ENCODE data around the gene ACBD3.
A peak's percentile ranks its signal among the peaks of the same experiment; 100 is the strongest.

Gene ACBD3

DNA sequence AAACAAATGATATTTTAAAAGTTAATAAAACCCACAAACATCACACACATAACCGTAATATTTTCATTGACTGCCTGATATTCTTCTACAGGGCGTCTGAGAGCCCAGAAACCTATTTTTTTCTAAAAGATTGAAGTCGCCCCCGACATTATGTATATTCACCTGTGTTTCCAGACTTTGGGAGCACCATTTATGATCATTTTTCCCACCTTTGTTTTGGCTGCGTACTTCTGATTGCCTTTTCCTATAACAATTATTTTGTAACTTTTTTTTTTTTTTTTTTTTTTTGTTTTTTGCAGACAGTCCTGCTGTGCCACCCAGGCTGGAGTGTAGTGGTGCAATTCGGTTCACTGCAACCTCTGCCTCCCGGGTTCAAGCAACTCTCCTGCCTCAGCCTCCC, 839 bp upstream of the ACBD3 start:
- no peak for DNase-seq (ENCODE audit: low read depth, low spot score)
- no peak overlapping the region for H3K4me3 ChIP-seq (ENCODE audit: low read depth, low read length)
- in situ Hi-C loops (cut with HindIII; ENCODE audit: low sequenced_read_pairs): no loop called here
- TF ChIP-seq, protein P1, sequence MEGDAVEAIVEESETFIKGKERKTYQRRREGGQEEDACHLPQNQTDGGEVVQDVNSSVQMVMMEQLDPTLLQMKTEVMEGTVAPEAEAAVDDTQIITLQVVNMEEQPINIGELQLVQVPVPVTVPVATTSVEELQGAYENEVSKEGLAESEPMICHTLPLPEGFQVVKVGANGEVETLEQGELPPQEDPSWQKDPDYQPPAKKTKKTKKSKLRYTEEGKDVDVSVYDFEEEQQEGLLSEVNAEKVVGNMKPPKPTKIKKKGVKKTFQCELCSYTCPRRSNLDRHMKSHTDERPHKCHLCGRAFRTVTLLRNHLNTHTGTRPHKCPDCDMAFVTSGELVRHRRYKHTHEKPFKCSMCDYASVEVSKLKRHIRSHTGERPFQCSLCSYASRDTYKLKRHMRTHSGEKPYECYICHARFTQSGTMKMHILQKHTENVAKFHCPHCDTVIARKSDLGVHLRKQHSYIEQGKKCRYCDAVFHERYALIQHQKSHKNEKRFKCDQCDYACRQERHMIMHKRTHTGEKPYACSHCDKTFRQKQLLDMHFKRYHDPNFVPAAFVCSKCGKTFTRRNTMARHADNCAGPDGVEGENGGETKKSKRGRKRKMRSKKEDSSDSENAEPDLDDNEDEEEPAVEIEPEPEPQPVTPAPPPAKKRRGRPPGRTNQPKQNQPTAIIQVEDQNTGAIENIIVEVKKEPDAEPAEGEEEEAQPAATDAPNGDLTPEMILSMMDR (IDR thresholded peaks at IDR 0.05; ENCODE audit: low read depth, low read length): no peak

DNA sequence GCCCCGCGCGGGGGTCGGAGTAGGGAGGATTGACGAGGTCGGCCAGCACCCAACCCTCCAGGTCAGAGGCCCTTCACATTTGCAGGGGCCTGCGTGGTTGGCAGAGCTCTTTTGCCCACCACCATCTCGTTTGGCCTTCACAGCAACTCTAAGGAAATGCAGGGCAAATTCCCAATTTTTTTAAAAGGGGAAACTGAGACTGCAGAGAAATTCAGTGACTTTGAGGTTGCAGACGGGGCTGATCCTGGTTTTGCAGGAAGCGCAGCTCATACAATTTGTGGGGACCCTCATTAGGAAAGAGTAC, 430 bp upstream of the ACBD3 start:
- peak overlapping the region; percentile 96 for H3K4me3 ChIP-seq (ENCODE audit: low read depth, low read length)
- TF ChIP-seq, protein P1 (IDR thresholded peaks at IDR 0.05; ENCODE audit: low read depth, low read length): no peak
- in situ Hi-C loops (cut with HindIII; ENCODE audit: low sequenced_read_pairs): no loop called here
- no peak for DNase-seq (ENCODE audit: low read depth, low spot score)

DNA sequence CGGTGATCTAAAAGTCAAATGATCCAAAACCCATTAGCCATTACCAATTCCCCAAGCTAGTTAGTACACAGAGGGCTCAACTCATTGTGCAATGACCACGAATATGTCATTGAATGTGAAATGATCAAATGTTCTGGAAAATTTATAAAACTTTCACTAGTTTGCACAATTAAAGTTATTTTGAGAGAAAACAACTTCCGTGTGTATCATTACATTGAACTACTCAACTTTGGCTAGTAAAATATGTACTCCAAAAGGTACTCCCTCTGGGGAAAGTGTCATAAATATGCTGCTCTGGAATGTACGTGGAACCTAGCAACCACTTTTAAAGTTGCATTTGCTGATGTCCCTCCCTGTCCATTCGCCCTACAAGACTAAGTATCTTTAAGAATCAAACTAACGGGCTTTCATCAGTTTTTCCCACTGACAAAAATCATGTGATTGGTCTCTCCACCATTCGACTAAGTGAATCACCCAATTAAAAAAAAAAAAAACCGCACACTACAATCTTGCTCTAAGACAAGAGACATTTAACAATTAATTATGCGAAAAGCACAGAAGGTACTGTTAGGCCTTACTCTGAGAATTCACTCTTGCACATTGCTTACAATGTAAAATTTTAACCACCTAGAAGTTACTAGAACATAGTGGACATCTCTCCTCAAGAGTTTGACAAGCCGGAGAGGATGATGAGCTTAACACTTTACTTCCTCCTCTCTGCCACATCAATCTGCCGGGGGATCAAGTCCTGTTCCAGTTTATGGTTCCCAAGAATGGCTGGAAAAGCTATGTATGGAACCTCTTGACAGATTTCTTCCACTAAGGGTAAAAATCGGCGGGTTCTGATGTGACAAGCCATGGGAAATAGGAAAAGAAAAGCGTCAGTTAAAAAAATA, 1.2 kb downstream of the ACBD3 start:
- peak; percentile 33 for DNase-seq (ENCODE audit: low read depth, low spot score)
- in situ Hi-C loops (cut with HindIII; ENCODE audit: low sequenced_read_pairs): no loop called here
- TF ChIP-seq, protein P1 (IDR thresholded peaks at IDR 0.05; ENCODE audit: low read depth, low read length): no peak
- H3K4me3 ChIP-seq (ENCODE audit: low read depth, low read length): peak overlapping the region; percentile 96

DNA sequence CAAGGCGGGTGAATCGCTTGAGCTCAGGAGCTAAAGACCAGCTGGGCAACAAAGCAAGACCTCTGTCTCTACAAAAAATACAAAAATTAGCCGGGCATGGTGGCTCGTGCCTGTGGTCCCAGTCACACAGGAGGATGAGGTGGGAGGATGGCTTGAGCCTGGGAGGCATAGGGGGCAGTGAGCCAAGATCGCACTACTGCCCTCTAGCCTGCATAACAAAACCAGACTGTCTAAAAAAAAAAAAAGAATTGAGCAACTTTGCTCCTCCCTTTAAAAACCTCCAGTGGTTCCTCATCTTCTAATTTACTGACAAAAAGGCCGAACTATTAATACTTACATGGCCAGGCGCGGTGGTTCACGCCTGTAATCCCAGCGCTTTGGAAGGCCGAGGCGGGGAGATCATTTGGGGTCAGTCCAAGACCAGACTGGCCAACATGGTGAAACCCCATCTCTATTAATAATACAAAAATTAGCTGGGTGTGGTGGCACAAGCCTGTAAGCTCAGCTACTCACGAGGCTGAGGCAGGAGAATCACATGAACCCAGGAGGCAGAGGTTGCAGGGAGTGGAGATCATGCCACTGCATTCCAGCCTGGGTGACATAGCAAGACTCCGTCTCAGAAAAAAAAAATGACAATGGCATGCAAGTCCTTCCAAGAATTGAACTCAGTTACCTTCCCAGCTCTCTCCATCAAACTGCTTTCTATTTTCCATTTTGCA, 4.4 kb downstream of the ACBD3 start:
- in situ Hi-C loops (cut with HindIII; ENCODE audit: low sequenced_read_pairs): no loop called here
- DNase-seq (ENCODE audit: low read depth, low spot score): peak; percentile 41
- H3K4me3 ChIP-seq (ENCODE audit: low read depth, low read length): no peak overlapping the region
- TF ChIP-seq, protein P1 (IDR thresholded peaks at IDR 0.05; ENCODE audit: low read depth, low read length): peak; percentile 30

DNA sequence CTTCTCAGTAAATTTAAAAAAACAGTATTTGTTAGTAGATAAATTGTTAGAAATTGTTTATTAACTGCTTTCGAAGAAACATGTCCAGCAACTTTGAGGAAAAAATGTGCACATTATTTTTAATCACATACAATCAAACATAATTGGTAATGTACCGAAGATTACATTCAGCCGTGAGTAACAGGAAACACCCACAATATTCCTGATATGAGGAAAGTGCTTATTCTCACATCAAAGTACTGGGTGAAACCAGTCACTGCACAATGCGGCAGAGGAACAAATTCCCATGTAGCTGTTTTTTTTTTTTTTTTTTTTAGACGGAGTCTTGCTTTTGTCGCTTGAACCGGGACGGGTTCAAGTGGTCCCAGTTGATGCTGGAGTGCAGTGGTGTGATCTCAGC, 9.7 kb downstream of the ACBD3 start:
- DNase-seq (ENCODE audit: low read depth, low spot score): no peak
- no peak overlapping the region for H3K4me3 ChIP-seq (ENCODE audit: low read depth, low read length)
- TF ChIP-seq, protein P1 (IDR thresholded peaks at IDR 0.05; ENCODE audit: low read depth, low read length): no peak
- in situ Hi-C loops (cut with HindIII; ENCODE audit: low sequenced_read_pairs): no loop called here

DNA sequence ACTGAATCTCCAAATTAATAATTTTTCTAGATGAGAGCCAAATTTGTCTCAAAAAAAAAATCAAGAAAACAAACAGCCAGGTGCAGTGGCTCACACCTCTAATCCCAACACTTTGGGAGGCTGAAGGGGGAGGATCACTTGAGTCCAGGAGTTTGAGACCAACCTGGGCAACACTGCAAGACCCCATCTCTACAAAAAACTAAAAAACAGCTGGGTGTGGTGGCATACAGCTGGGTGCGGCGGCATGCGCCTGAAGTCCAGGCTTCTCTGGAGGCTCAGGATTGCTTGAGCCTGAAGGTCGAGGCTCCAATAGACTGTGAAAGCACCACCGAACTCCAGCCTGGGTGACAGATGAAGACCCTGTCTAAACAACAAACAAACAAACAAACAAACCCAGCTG, 14.0 kb downstream of the ACBD3 start:
- in situ Hi-C loops (cut with HindIII; ENCODE audit: low sequenced_read_pairs): no loop called here
- no peak overlapping the region for H3K4me3 ChIP-seq (ENCODE audit: low read depth, low read length)

More for the DNA sequence above, 14.0 kb downstream of the ACBD3 start:
- TF ChIP-seq, protein P1 (IDR thresholded peaks at IDR 0.05; ENCODE audit: low read depth, low read length): no peak
- DNase-seq (ENCODE audit: low read depth, low spot score): no peak

Data from astrocyte of the spinal cord (primary cell).